Caco-2 (cell line): ENCODE results near the gene POFUT2. TPM values are rescaled to one million over a fixed set of nuclear protein-coding genes. Genes with fewer than 3 reads are reported as not detected.

Experiments used
- BruUV-seq: library from RNA; stranded (reverse); fragments of 400-500 nt; replicated peaks from 2 replicates; lab custom pipeline; 2021; lab: Mats Ljungman, UMichigan
- CTCF ChIA-PET: fragments of 300-600 bp; sonication (Branson Sonifier 250); formaldehyde crosslinking; loops from one replicate; lab custom pipeline; 2022; ENCODE audit warnings: antibody characterized with exemption; lab: Charles Lee
- POLR2A ChIA-PET: fragments of 300-600 bp; sonication (Branson Sonifier 250); formaldehyde crosslinking; loops from one replicate; lab custom pipeline; 2022; ENCODE audit warnings: antibody characterized with exemption; lab: Charles Lee
- DNase-seq, 2 experiments: peaks; one replicate each; pipeline versions ENCODE4 v3.0.0 to v3.0.0-alpha.2; 2020 to 2022
- H3K27me3 ChIP-seq: replicated peaks from 2 replicates; pipeline ENCODE4 v1.6.0; 2011; ENCODE audit warnings: low read length; ENCODE audit not compliant: control insufficient read depth, insufficient read depth
- H3K36me3 ChIP-seq: 2 replicates; pipeline ENCODE4 v1.5.1; 2011; ENCODE audit warnings: low read length; ENCODE audit not compliant: control insufficient read depth, insufficient read depth
- H3K4me1 ChIP-seq: fragments of 250-450 bp; sonication (Bioruptor Pico); 2 replicates; pipeline ENCODE4 v1.5.1; 2020; ENCODE audit warnings: mild to moderate bottlenecking
- H3K4me3 ChIP-seq: 2 replicates; pipeline ENCODE4 v1.5.1; 2011; ENCODE audit warnings: low read depth, mild to moderate bottlenecking, control low read depth, low read length
- H3K9me3 ChIP-seq: fragments of 250-450 bp; sonication (Bioruptor Pico); 2 replicates; pipeline ENCODE4 v1.5.1; 2020; ENCODE audit warnings: mild to moderate bottlenecking, moderate library complexity
- H3K27ac Mint-ChIP-seq: one replicate; pipeline ENCODE4 v1.8.0; 2022; ENCODE audit warnings: mixed read lengths; ENCODE audit not compliant: unreplicated experiment
- H3K27me3 Mint-ChIP-seq: one replicate; pipeline ENCODE4 v1.8.0; 2022; ENCODE audit warnings: mixed read lengths; ENCODE audit not compliant: insufficient read depth, unreplicated experiment
- H3K36me3 Mint-ChIP-seq: one replicate; pipeline ENCODE4 v1.8.0; 2022; ENCODE audit warnings: mild to moderate bottlenecking, mixed read lengths; ENCODE audit not compliant: insufficient read depth, unreplicated experiment
- H3K4me1 Mint-ChIP-seq: one replicate; pipeline ENCODE4 v1.8.0; 2022; ENCODE audit warnings: low read depth, mixed read lengths; ENCODE audit not compliant: unreplicated experiment
- H3K4me3 Mint-ChIP-seq: one replicate; pipeline ENCODE4 v1.8.0; 2022; ENCODE audit warnings: mild to moderate bottlenecking, moderate library complexity, mixed read lengths; ENCODE audit not compliant: unreplicated experiment
- H3K9me3 Mint-ChIP-seq: one replicate; pipeline ENCODE4 v1.8.0; 2022; ENCODE audit warnings: mixed read lengths; ENCODE audit not compliant: unreplicated experiment
- CTCF ChIP-seq, 2 experiments: fragments of 200-600 bp in 1 of 2; IDR thresholded peaks; 1 replicate in 1 of 2; 2 replicates in 1 of 2; pipeline versions ENCODE4 v1.5.1 to v1.8.0; 2011 to 2022; ENCODE audit warnings: antibody characterized with exemption in 1 of 2, control low read depth in 1 of 2, inconsistent platforms in 1 of 2, low read depth in 1 of 2, low read length in 1 of 2, mild to moderate bottlenecking in 1 of 2, moderate library complexity in 1 of 2; ENCODE audit not compliant: insufficient read depth in 1 of 2, severe bottlenecking in 1 of 2, unreplicated experiment in 1 of 2
- intact Hi-C: fragments of 100-400 bp; cut with micrococcal nuclease; formaldehyde crosslinking; loops from one replicate; pipeline ENCODE4 v1.10.0; 2022; ENCODE audit not compliant: unreplicated experiment
- total RNA-seq: library from RNA; stranded (reverse); gene quantifications from 2 replicates; pipeline ENCODE4 v1.2.3, GENCODE V29; 2022

Gene POFUT2
- total RNA-seq, 1 experiment from 2014 or later = 32.0 TPM

GRCh38 chr21:45223236-45224185, 64.2 kb downstream of the POFUT2 start:
- Histone ChIP-seq H3K4me1 (no peaks in the 10 kb centered on the region), H3K27me3 (no peaks in the 10 kb centered on the region), H3K4me3 (no peak overlapping the region), H3K9me3 (no peaks in the 10 kb centered on the region), H3K36me3 (no peaks in the 10 kb centered on the region)
- H3K9me3 Mint-ChIP-seq = peaks cover 4% of the 10 kb centered on the region
- DNase-seq = no peak
- no peaks in the 10 kb centered on the region for H3K36me3 Mint-ChIP-seq
- ChIA-PET POLR2A (no interaction called here), CTCF (no interaction called here)
- no peaks in the 10 kb centered on the region for H3K27me3 Mint-ChIP-seq
- H3K4me1 Mint-ChIP-seq = no peaks in the 10 kb centered on the region
- intact Hi-C loops = no loop called here
- H3K27ac Mint-ChIP-seq = no peak overlapping the region
- BruUV-seq = no TSS peak
- no peak for TF ChIP-seq CTCF (IDR thresholded peaks at IDR 0.05; ENCODE audit: insufficient read depth in 1 of 2, low read depth in 1 of 2, low read length in 1 of 2, severe bottlenecking in 1 of 2, unreplicated experiment in 1 of 2)
- no peak overlapping the region for H3K4me3 Mint-ChIP-seq

GRCh38 chr21:45222001-45222400, 65.7 kb downstream of the POFUT2 start:
- intact Hi-C loops = no loop called here
- no peak for DNase-seq
- Mint-ChIP-seq H3K9me3 (peaks cover 19% of the 10 kb centered on the region), H3K27me3 (no peaks in the 10 kb centered on the region), H3K4me1 (no peaks in the 10 kb centered on the region), H3K27ac (no peak overlapping the region), H3K36me3 (peaks cover 4% of the 10 kb centered on the region), H3K4me3 (no peak overlapping the region)
- ChIA-PET POLR2A (no interaction called here), CTCF (no interaction called here)
- Histone ChIP-seq H3K36me3 (no peaks in the 10 kb centered on the region), H3K4me1 (no peaks in the 10 kb centered on the region), H3K4me3 (no peak overlapping the region), H3K9me3 (peaks cover 6% of the 10 kb centered on the region), H3K27me3 (no peaks in the 10 kb centered on the region)
- no TSS peak for BruUV-seq
- TF ChIP-seq CTCF (IDR thresholded peaks at IDR 0.05; ENCODE audit: insufficient read depth in 1 of 2, low read depth in 1 of 2, low read length in 1 of 2, severe bottlenecking in 1 of 2, unreplicated experiment in 1 of 2) = no peak

- H3K27me3 Mint-ChIP-seq = no peaks in the 10 kb centered on the region
- DNase-seq = no peak
- Histone ChIP-seq H3K9me3 (peaks cover 12% of the 10 kb centered on the region), H3K4me3 (no peak overlapping the region), H3K36me3 (no peaks in the 10 kb centered on the region), H3K4me1 (no peaks in the 10 kb centered on the region), H3K27me3 (no peaks in the 10 kb centered on the region)
- no peaks in the 10 kb centered on the region for H3K4me1 Mint-ChIP-seq
- H3K36me3 Mint-ChIP-seq = peaks cover 5% of the 10 kb centered on the region
- POLR2A ChIA-PET = no interaction called here
- H3K9me3 Mint-ChIP-seq = peaks cover 30% of the 10 kb centered on the region
- TF ChIP-seq CTCF (IDR thresholded peaks at IDR 0.05; ENCODE audit: insufficient read depth in 1 of 2, low read depth in 1 of 2, low read length in 1 of 2, severe bottlenecking in 1 of 2, unreplicated experiment in 1 of 2) = no peak
- CTCF ChIA-PET = no interaction called here
- no peak overlapping the region for H3K27ac Mint-ChIP-seq
- H3K4me3 Mint-ChIP-seq = no peak overlapping the region
- intact Hi-C loops = no loop called here
- no TSS peak for BruUV-seq
These were observed 66.8 kb downstream of the POFUT2 start for GRCh38 chr21:45220714-45221490.
